ENCODE measurements around the gene OLIG2. TPM values are rescaled to one million over a fixed set of nuclear protein-coding genes. Genes with fewer than 3 reads are reported as not detected.
A peak's percentile ranks its signal among the peaks of the same experiment; 100 is the strongest.

Gene OLIG2
- total RNA-seq, 4 donors from 2014 or later = not detected

- intact Hi-C loops (cut with DNase I) = no loop called here
- peak; percentile 53 for DNase-seq (ENCODE audit: extremely low spot score)
- no peak for TF ChIP-seq POLR2A (IDR thresholded peaks at IDR 0.05; ENCODE audit: low read depth)
- no peak for TF ChIP-seq CTCF (IDR thresholded peaks at IDR 0.05)
- no peak for TF ChIP-seq EP300 (IDR thresholded peaks at IDR 0.05)
- no peak for TF ChIP-seq POLR2AphosphoS5 (IDR thresholded peaks at IDR 0.05)
- no peaks in the 10 kb centered on the region for H3K9me3 ChIP-seq
- H3K4me1 ChIP-seq = no peaks in the 10 kb centered on the region
- H3K27me3 ChIP-seq = peaks cover 0 to 47% (median 0%) of the 10 kb centered on the region in 4 donors
- H3K27ac ChIP-seq (replicated peaks in 1 of 4) = no peak overlapping the region
- WGBS = 57% methylated on average over 2 of the region's 2 CpGs
- no peak overlapping the region for H3K4me3 ChIP-seq
- H3K36me3 ChIP-seq = no peaks in the 10 kb centered on the region
Measured at GRCh38 chr21:32979598-32980268, 46.0 kb upstream of the OLIG2 start.

- no peaks in the 10 kb centered on the region for H3K9me3 ChIP-seq
- no peaks in the 10 kb centered on the region for H3K4me1 ChIP-seq
- H3K27me3 ChIP-seq = peaks cover 0 to 47% (median 0%) of the 10 kb centered on the region in 4 donors
- DNase-seq (ENCODE audit: extremely low spot score) = peak; percentile 42
- intact Hi-C loops (cut with DNase I) = no loop called here
- no peak overlapping the region for H3K4me3 ChIP-seq
- H3K36me3 ChIP-seq = no peaks in the 10 kb centered on the region
- no peak for TF ChIP-seq POLR2AphosphoS5 (IDR thresholded peaks at IDR 0.05)
- TF ChIP-seq EP300 (IDR thresholded peaks at IDR 0.05) = no peak
- TF ChIP-seq CTCF (IDR thresholded peaks at IDR 0.05) = no peak
- TF ChIP-seq POLR2A (IDR thresholded peaks at IDR 0.05; ENCODE audit: low read depth) = no peak
- 82% methylated on average over 7 of the region's 7 CpGs for WGBS
- H3K27ac ChIP-seq (replicated peaks in 1 of 4) = no peak overlapping the region
Measured at GRCh38 chr21:32981096-32981495, 44.6 kb upstream of the OLIG2 start.

GRCh38 chr21:32990666-32991065, 35.1 kb upstream of the OLIG2 start:
- 69% methylated on average over 6 of the region's 6 CpGs for WGBS
- no peak overlapping the region for H3K4me3 ChIP-seq
- H3K27me3 ChIP-seq = peaks cover 0 to 44% (median 0%) of the 10 kb centered on the region in 4 donors
- peaks cover 0 to 9% (median 0%) of the 10 kb centered on the region in 4 donors for H3K9me3 ChIP-seq
- TF ChIP-seq EP300 (IDR thresholded peaks at IDR 0.05) = no peak
- TF ChIP-seq POLR2A (IDR thresholded peaks at IDR 0.05; ENCODE audit: low read depth) = no peak
- TF ChIP-seq CTCF (IDR thresholded peaks at IDR 0.05) = no peak
- no peak for TF ChIP-seq POLR2AphosphoS5 (IDR thresholded peaks at IDR 0.05)
- DNase-seq (ENCODE audit: extremely low spot score) = peak; percentile 83
- intact Hi-C loops (cut with DNase I) = no loop called here
- no peaks in the 10 kb centered on the region for H3K4me1 ChIP-seq
- no peaks in the 10 kb centered on the region for H3K36me3 ChIP-seq
- H3K27ac ChIP-seq (replicated peaks in 1 of 4) = no peak overlapping the region

GRCh38 chr21:32991361-32991760, 34.4 kb upstream of the OLIG2 start:
- intact Hi-C loops (cut with DNase I) = no loop called here

More at GRCh38 chr21:32991361-32991760, 34.4 kb upstream of the OLIG2 start:
- Histone ChIP-seq H3K27me3 (peaks cover 0 to 44% (median 0%) of the 10 kb centered on the region in 4 donors), H3K36me3 (no peaks in the 10 kb centered on the region), H3K9me3 (peaks cover 0 to 9% (median 0%) of the 10 kb centered on the region in 4 donors), H3K27ac (replicated peaks in 1 of 4) (no peak overlapping the region), H3K4me1 (no peaks in the 10 kb centered on the region), H3K4me3 (no peak overlapping the region)
- DNase-seq (ENCODE audit: extremely low spot score) = peak; percentile 45
- no peak for TF ChIP-seq EP300 (IDR thresholded peaks at IDR 0.05)
- no peak for TF ChIP-seq POLR2AphosphoS5 (IDR thresholded peaks at IDR 0.05)
- TF ChIP-seq CTCF (IDR thresholded peaks at IDR 0.05) = no peak
- no peak for TF ChIP-seq POLR2A (IDR thresholded peaks at IDR 0.05; ENCODE audit: low read depth)
- WGBS = 38% methylated on average over 8 of the region's 8 CpGs
